BE2C (cell line): ENCODE results near the gene RING1. TPM values are rescaled to one million over a fixed set of nuclear protein-coding genes. Genes with fewer than 3 reads are reported as not detected.

Experiments used
- DNase-seq: peaks from one replicate; pipeline ENCODE4 v3.0.0-alpha.2; 2020
- H3K27me3 ChIP-seq: fragments of 250-450 bp; sonication (Bioruptor Pico); 2 replicates; pipeline ENCODE4 v1.5.1; 2020; ENCODE audit warnings: mild to moderate bottlenecking
- H3K36me3 ChIP-seq: fragments of 250-450 bp; sonication (Bioruptor Pico); 2 replicates; pipeline ENCODE4 v1.5.1; 2020; ENCODE audit warnings: mild to moderate bottlenecking
- H3K4me1 ChIP-seq: fragments of 250-450 bp; sonication (Bioruptor Pico); 2 replicates; pipeline ENCODE4 v1.5.1; 2020
- H3K4me3 ChIP-seq: 2 replicates; pipeline ENCODE4 v1.5.1; 2011; ENCODE audit warnings: low read depth, low read length
- H3K9me3 ChIP-seq: fragments of 250-450 bp; sonication (Bioruptor Pico); 2 replicates; pipeline ENCODE4 v1.5.1; 2020
- polyA plus RNA-seq: library from polyadenylated mRNA; unstranded; fragments of >200 nt; gene quantifications from one replicate; pipeline ENCODE4 v1.2.1, GENCODE V29; 2012; ENCODE audit warnings: low read depth, missing spikeins; ENCODE audit not compliant: insufficient read length, insufficient read depth
- TF ChIP-seq, protein P1 (sequence below): IDR thresholded peaks from 2 replicates; pipeline ENCODE4 v1.5.1; 2012; ENCODE audit warnings: mild to moderate bottlenecking, low read depth, low read length

RING1 gene
- 125 TPM for polyA plus RNA-seq

DNA sequence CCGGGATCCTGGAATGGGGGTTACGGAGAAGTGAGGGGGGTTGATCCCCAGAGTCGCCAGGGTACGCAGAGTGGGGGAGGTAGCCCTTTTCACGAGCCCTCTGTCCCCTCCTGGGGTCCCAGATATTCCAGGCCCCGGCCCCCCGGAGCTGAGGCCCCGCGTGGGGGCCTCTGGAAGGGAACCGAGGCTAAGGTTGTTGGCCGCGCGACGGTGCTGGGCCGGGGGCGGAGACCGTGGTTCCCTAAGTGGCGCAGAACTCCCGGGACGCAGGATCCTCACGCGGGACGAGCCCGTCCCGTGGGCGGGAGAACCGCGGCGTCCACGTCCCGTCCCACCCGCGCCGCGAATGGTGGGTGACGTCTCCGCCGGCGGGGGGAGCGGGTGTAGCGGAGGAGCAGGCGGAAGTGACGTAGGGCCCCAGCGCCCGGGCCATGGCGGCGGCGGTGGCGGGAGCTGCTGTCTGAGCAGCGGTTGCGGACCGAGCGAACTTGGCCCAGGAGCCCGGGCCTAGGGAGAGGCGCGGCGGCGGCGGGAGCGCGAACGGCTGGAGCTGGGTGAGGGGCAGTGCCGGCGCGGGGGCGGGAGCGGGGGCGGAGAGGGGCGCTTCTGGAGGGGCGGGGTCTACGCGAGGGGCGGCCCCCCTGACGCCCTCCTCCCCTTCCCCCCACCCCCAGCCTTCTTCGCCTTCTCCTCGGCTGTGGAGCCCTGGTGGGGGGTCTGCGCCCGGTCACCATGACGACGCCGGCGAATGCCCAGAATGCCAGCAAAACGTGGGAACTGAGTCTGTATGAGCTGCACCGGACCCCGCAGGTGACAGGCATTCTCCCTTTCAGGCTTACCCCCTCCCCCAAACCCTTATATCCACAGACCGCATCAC is at the start of gene RING1:
TSS of gene RING1 (plus strand) at position 410 of the 877 bp plus-strand sequence. CDS start at position 733, 323 bp downstream.
- Histone ChIP-seq H3K9me3 (no peaks in the 10 kb centered on the region), H3K27me3 (peaks cover 5% of the 10 kb centered on the region), H3K4me3 (peak within 1 kb of the TSS; percentile 94), H3K4me1 (no peaks in the 10 kb centered on the region; the same call in 1 of the 2 replicates), H3K36me3 (peaks cover 8% of the 10 kb centered on the region)
- TF ChIP-seq, protein P1, sequence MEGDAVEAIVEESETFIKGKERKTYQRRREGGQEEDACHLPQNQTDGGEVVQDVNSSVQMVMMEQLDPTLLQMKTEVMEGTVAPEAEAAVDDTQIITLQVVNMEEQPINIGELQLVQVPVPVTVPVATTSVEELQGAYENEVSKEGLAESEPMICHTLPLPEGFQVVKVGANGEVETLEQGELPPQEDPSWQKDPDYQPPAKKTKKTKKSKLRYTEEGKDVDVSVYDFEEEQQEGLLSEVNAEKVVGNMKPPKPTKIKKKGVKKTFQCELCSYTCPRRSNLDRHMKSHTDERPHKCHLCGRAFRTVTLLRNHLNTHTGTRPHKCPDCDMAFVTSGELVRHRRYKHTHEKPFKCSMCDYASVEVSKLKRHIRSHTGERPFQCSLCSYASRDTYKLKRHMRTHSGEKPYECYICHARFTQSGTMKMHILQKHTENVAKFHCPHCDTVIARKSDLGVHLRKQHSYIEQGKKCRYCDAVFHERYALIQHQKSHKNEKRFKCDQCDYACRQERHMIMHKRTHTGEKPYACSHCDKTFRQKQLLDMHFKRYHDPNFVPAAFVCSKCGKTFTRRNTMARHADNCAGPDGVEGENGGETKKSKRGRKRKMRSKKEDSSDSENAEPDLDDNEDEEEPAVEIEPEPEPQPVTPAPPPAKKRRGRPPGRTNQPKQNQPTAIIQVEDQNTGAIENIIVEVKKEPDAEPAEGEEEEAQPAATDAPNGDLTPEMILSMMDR = no peak
- DNase-seq = peak; percentile 79

DNA sequence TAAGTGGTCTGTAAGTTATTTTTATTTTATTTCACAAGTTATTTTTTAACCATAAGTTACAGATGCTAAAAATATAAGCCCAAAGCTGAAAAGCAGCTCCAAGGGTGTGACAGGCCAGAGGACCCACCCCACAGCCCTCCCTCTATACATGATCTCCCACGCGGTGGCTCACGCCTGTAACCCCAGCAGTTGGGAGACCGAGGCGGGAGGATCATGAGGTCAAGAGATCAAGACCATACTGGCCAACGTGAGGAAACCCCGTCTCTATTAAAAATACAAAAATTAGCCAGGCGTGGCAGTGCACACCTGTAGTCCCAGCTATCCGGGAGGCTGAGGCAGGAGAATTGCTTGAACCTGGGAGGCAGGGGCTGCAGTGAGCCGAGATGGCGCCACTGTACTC is 48.2 kb upstream of the RING1 start:
- H3K36me3 ChIP-seq = no peaks in the 10 kb centered on the region
- H3K4me3 ChIP-seq = no peak overlapping the region
- H3K4me1 ChIP-seq = no peaks in the 10 kb centered on the region
- no peaks in the 10 kb centered on the region for H3K27me3 ChIP-seq
- TF ChIP-seq, protein P1 = no peak
- no peaks in the 10 kb centered on the region for H3K9me3 ChIP-seq
- no peak for DNase-seq

DNA sequence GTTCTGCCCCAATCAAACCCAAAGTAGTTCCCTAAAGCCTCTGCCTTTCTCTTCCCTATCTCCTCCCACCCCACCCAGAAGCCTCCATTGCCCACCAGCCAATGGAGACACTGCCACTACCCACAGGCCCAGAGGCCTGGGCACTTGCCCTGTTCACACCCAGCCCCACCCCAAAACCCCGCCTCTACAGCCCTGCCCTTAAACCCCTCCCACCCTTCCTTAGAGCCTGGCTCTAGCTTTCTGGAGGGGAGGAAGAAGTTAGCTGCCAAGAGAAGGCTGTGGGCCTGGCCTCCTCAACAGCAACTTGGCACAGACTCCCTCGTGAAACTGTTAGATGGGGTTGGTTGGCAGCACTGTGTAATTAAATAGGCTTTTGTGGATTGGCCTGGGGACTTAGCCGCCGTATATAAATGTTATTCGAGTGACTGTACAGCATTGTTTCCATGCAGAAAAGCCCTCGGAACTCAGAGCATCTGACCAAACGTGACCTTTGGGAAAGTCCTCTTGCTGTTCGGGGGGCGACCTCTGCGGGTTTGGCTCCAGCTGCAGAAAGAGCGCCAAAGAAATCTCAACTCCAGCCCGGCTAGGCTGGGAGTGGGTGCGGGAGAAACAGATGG is 47.5 kb upstream of the RING1 start:
- no peaks in the 10 kb centered on the region for H3K36me3 ChIP-seq
- no peaks in the 10 kb centered on the region for H3K27me3 ChIP-seq
- H3K9me3 ChIP-seq = no peaks in the 10 kb centered on the region
- DNase-seq = no peak
- TF ChIP-seq, protein P1 = no peak
- H3K4me3 ChIP-seq = no peak overlapping the region
- no peaks in the 10 kb centered on the region for H3K4me1 ChIP-seq

DNA sequence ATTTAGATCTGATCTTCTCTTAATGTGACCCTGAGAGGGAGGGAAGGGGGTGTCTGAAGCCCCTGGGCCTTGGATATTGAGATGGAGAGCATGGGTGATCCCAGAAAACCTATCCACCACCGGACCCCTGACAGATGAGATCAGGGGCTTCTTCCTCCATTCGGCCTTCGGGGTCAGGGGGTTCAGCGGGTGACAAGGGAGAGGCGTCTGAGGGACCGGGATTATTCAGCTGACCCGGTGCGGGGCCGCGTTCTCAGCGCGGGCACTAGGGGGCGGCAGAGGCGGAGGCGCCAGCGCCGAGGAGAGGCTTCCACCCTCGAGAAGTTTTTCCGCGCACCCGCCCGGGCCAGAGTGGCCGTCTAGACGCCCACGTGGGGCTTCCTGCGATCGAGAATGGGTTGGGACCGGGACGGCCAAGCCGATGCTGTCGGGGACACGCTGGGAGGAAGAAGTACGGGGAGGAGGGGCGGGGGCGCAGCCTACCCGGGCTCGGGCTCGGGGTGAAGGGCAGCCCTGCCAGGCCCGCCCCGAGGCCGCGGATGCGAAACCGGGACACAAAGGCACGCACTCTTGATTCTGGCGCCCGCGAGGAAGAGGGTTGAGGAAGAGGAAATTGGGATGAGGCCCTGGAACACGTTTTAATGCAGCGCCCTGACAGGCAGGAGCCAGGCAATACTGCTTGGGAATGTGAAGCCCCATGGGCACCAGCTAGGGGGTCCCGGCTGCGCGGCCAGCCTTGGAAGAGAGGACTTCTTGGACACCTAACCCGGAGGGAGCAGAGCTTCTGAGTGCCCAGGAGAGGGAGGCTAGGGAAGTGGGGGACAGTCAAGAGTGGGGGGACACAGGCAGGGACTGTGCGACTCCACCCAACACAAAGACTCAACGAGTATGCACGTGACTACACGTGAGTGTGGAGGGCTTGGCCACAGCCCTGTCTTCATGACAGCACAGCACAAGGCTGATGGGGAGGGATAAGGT is 46.7 kb upstream of the RING1 start:
- no peaks in the 10 kb centered on the region for H3K27me3 ChIP-seq
- TF ChIP-seq, protein P1 = peak; percentile 86
- H3K4me3 ChIP-seq = peak overlapping the region; percentile 55
- no peaks in the 10 kb centered on the region for H3K36me3 ChIP-seq
- peak; percentile 83 for DNase-seq
- H3K4me1 ChIP-seq = no peaks in the 10 kb centered on the region
- no peaks in the 10 kb centered on the region for H3K9me3 ChIP-seq

DNA sequence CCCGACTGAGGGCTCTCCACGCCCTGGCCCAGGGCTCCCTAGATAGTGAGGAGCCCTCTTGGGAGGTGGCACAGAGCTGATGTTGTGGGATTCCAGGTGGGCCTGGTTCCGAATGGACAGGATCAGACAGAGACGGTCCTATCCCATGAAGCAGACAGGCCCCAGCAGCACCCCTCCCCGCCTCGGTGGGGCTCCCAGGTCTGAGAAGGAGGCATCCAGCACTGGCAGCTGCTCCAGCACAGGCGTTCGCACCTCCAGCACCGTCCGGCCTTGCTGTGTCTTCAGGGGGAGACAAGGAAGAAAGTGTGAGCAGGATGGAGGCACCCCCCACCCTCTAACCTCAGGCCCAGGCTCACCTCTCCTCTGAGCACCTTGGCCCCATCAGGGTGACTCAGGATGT is 44.8 kb upstream of the RING1 start:
- no peak overlapping the region for H3K4me3 ChIP-seq
- H3K36me3 ChIP-seq = no peaks in the 10 kb centered on the region
- no peaks in the 10 kb centered on the region for H3K27me3 ChIP-seq
- no peak for DNase-seq
- TF ChIP-seq, protein P1 = no peak
- H3K4me1 ChIP-seq = no peaks in the 10 kb centered on the region
- H3K9me3 ChIP-seq = no peaks in the 10 kb centered on the region
